ENCODE results near the gene SLC45A1. TPM values are rescaled to one million over a fixed set of nuclear protein-coding genes. Genes with fewer than 3 reads are reported as not detected.

Gene SLC45A1
- total RNA-seq, 3 donors from 2014 or later (not counting 1 experiment from before 2014, with no cell fraction given): 0.45 to 0.68 (median 0.52) TPM

GRCh38 chr1:8328271-8328670, 10.4 kb downstream of the SLC45A1 start:
- H3K4me1 ChIP-seq (ENCODE audit: control insufficient read depth, insufficient read depth, low read length): no peaks in the 10 kb centered on the region
- TF ChIP-seq CTCF (IDR thresholded peaks at IDR 0.05): no peak
- no peak for ATAC-seq
- Mint-ChIP-seq H3K36me3 (no peaks in the 10 kb centered on the region), H3K4me3 (no peak overlapping the region), H3K9me3 (no peaks in the 10 kb centered on the region), H3K27me3 (ENCODE audit: low read depth in 2 of 2) (peaks cover 0 to 3% of the 10 kb centered on the region in 2 donors), H3K27ac (no peak overlapping the region), H3K4me1 (no peaks in the 10 kb centered on the region)
- no peaks in the 10 kb centered on the region for H3K9me3 ChIP-seq (ENCODE audit: control insufficient read depth, insufficient read depth, low read length)
- intact Hi-C loops (cut with micrococcal nuclease): no loop called here
- H3K36me3 ChIP-seq (ENCODE audit: control insufficient read depth, insufficient read depth, low read length): no peaks in the 10 kb centered on the region
- no peak for DNase-seq
- H3K27me3 ChIP-seq (ENCODE audit: control insufficient read depth, insufficient read depth, low read length): no peaks in the 10 kb centered on the region
- no peak overlapping the region for H3K4me3 ChIP-seq (ENCODE audit: low read length)
- WGBS (ENCODE audit: insufficient coverage): 91% methylated on average over 18 of the region's 18 CpGs
- no peak overlapping the region for H3K27ac ChIP-seq (ENCODE audit: low read length)

DNA sequence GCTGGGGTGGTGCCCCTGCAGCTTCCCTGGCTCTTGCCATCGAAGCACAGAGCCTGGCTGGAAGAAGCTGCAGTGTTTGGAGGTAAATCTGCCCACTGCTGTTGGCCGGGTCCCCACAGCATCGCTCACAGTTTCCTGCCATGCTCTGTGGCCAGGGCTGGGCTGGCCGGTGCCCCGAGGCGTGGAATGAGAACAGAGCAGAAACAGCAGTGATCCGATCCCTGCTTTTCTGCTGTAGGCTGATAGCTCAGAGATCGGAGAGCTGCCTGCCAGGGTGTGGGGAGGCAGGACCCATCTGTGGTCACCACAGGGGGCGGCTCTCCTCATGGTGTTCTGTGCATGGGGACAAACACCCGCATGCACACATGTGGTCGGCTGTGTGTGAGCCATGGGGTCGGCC, 11.5 kb downstream of the SLC45A1 start:
- ATAC-seq: no peak
- H3K27me3 ChIP-seq (ENCODE audit: control insufficient read depth, insufficient read depth, low read length): no peaks in the 10 kb centered on the region

DNA sequence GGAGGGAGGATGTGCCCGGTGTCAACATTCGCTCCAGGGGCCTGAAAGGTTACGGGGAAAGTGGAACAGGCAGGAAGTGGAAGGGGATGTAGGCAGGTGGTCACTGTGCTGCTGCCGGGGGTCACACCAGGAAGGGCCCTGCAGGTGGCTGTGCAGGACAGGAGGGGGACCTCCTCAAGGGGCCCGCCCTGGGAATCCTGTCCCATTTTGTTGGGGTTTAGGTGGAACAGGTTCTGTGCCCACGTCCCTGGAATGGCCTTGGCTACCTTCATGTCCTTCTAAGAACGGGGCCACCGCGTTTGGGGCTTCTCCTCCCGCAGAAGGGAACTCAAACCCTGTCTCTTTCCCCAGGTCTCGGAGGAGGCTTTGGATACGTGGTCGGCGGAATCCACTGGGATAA, 11.9 kb downstream of the SLC45A1 start:
- ATAC-seq: no peak

More for the DNA sequence above, 11.5 kb downstream of the SLC45A1 start:
- DNase-seq: no peak
- Mint-ChIP-seq H3K36me3 (no peaks in the 10 kb centered on the region), H3K4me1 (no peaks in the 10 kb centered on the region), H3K27ac (no peak overlapping the region), H3K9me3 (no peaks in the 10 kb centered on the region), H3K27me3 (ENCODE audit: low read depth in 2 of 2) (peaks cover 0 to 3% of the 10 kb centered on the region in 2 donors), H3K4me3 (no peak overlapping the region)
- WGBS (ENCODE audit: insufficient coverage): 60% methylated on average over 12 of the region's 12 CpGs
- no peak overlapping the region for H3K27ac ChIP-seq (ENCODE audit: low read length)
- H3K36me3 ChIP-seq (ENCODE audit: control insufficient read depth, insufficient read depth, low read length): no peaks in the 10 kb centered on the region
- no peaks in the 10 kb centered on the region for H3K9me3 ChIP-seq (ENCODE audit: control insufficient read depth, insufficient read depth, low read length)
- no peak overlapping the region for H3K4me3 ChIP-seq (ENCODE audit: low read length)
- H3K4me1 ChIP-seq (ENCODE audit: control insufficient read depth, insufficient read depth, low read length): no peaks in the 10 kb centered on the region
- TF ChIP-seq CTCF (IDR thresholded peaks at IDR 0.05): no peak
- intact Hi-C loops (cut with micrococcal nuclease): no loop called here

More for the DNA sequence above, 11.9 kb downstream of the SLC45A1 start:
- H3K4me1 Mint-ChIP-seq: no peaks in the 10 kb centered on the region
- H3K27me3 Mint-ChIP-seq (ENCODE audit: low read depth in 2 of 2): peaks cover 0 to 3% of the 10 kb centered on the region in 2 donors
- no peaks in the 10 kb centered on the region for H3K9me3 Mint-ChIP-seq
- Histone ChIP-seq H3K4me3 (ENCODE audit: low read length) (no peak overlapping the region), H3K36me3 (ENCODE audit: control insufficient read depth, insufficient read depth, low read length) (no peaks in the 10 kb centered on the region), H3K9me3 (ENCODE audit: control insufficient read depth, insufficient read depth, low read length) (no peaks in the 10 kb centered on the region), H3K27ac (ENCODE audit: low read length) (no peak overlapping the region), H3K27me3 (ENCODE audit: control insufficient read depth, insufficient read depth, low read length) (no peaks in the 10 kb centered on the region), H3K4me1 (ENCODE audit: control insufficient read depth, insufficient read depth, low read length) (no peaks in the 10 kb centered on the region)
- H3K4me3 Mint-ChIP-seq: no peak overlapping the region
- intact Hi-C loops (cut with micrococcal nuclease): no loop called here
- DNase-seq: no peak
- H3K27ac Mint-ChIP-seq: no peak overlapping the region
- 70% methylated on average over 14 of the region's 14 CpGs for WGBS (ENCODE audit: insufficient coverage)
- TF ChIP-seq CTCF (IDR thresholded peaks at IDR 0.05): no peak
- H3K36me3 Mint-ChIP-seq: no peaks in the 10 kb centered on the region
